ENCODE results near the gene PLD4.
"Not testable (repeated sequence)": the region's sequence is repeated elsewhere in the genome, so short reads cannot be mapped to it uniquely, and the experiment has no call there.

DNA sequence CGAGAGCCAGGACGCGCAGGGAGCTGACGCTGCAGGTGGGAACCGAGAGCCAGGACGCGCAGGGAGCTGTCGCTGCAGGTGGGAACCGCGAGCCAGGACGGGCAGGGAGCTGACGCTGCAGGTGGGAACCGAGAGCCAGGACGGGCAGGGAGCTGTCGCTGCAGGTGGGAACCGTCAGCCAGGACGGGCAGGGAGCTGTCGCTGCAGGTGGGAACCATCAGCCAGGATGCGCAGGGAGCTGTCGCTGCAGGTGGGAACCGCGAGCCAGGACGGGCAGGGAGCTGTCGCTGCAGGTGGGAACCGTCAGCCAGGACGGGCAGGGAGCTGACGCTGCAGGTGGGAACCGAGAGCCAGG, 19.1 kb upstream of the PLD4 start:
- TF ChIP-seq, protein P1, sequence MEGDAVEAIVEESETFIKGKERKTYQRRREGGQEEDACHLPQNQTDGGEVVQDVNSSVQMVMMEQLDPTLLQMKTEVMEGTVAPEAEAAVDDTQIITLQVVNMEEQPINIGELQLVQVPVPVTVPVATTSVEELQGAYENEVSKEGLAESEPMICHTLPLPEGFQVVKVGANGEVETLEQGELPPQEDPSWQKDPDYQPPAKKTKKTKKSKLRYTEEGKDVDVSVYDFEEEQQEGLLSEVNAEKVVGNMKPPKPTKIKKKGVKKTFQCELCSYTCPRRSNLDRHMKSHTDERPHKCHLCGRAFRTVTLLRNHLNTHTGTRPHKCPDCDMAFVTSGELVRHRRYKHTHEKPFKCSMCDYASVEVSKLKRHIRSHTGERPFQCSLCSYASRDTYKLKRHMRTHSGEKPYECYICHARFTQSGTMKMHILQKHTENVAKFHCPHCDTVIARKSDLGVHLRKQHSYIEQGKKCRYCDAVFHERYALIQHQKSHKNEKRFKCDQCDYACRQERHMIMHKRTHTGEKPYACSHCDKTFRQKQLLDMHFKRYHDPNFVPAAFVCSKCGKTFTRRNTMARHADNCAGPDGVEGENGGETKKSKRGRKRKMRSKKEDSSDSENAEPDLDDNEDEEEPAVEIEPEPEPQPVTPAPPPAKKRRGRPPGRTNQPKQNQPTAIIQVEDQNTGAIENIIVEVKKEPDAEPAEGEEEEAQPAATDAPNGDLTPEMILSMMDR (IDR thresholded peaks at IDR 0.05), result not testable (repeated sequence)
- not testable (repeated sequence) for TF ChIP-seq POLR2A (IDR thresholded peaks at IDR 0.05)

Data from body of pancreas (tissue), 4 donors.